Breast epithelium (tissue), 4 donors: Measurements from ENCODE around the gene PNPLA7. TPM values are rescaled to one million over a fixed set of nuclear protein-coding genes. Genes with fewer than 3 reads are reported as not detected.

ENCODE experiments used
- DNase-seq, 2 donors: peaks; one replicate each; pipeline ENCODE4 v3.0.0-alpha.2; 2019; ENCODE audit warnings: low spot score in 2 of 2
- H3K27ac ChIP-seq, 2 donors: fragments of 200-600 bp; sonication (generic) in 1 of 2; one replicate each; pipeline ENCODE4 v1.5.1; 2016 to 2019; ENCODE audit warnings: mild to moderate bottlenecking in 1 of 2
- H3K27me3 ChIP-seq, 2 donors: fragments of 200-600 bp; sonication (generic) in 1 of 2; one replicate each; pipeline versions ENCODE4 v1.5.1 to v1.6.0; 2017 to 2019; ENCODE audit warnings: control low read depth in 1 of 2, mild to moderate bottlenecking in 1 of 2
- H3K36me3 ChIP-seq: fragments of 200-600 bp; one replicate; pipeline ENCODE4 v1.5.1; 2019
- H3K4me1 ChIP-seq, 2 donors: fragments of 200-600 bp; sonication (generic); one replicate each; pipeline ENCODE4 v1.5.1; 2016 to 2019; ENCODE audit warnings: control low read depth in 1 of 2
- H3K4me3 ChIP-seq, 3 donors: fragments of 200-600 bp; sonication (generic); 1 replicate in 2 of 3; 2 replicates in 1 of 3; pipeline ENCODE4 v1.5.1; 2016 to 2019; ENCODE audit warnings: mild to moderate bottlenecking in 3 of 3, moderate library complexity in 2 of 3
- H3K9me3 ChIP-seq, 2 donors: fragments of 200-600 bp; sonication (generic) in 1 of 2; one replicate each; pipeline ENCODE4 v1.5.1; 2016 to 2019; ENCODE audit warnings: control low read depth in 1 of 2
- CTCF ChIP-seq, 3 donors: fragments of 450-650 bp; IDR thresholded peaks; one replicate each; pipeline ENCODE4 v1.5.1; 2016 to 2017; ENCODE audit warnings: antibody characterized with exemption in 3 of 3, mild to moderate bottlenecking in 3 of 3, moderate library complexity in 3 of 3
- POLR2A ChIP-seq: fragments of 450-650 bp; IDR thresholded peaks from one replicate; pipeline ENCODE4 v1.6.1; 2016; ENCODE audit warnings: antibody characterized with exemption, mild to moderate bottlenecking, moderate library complexity
- POLR2AphosphoS5 ChIP-seq, 3 donors: sonication (generic); formaldehyde crosslinking; IDR thresholded peaks; one replicate each; pipeline ENCODE4 v1.6.1; 2017; ENCODE audit warnings: antibody characterized with exemption in 3 of 3
- intact Hi-C: fragments of 100-400 bp; cut with DNase I; formaldehyde crosslinking; loops from one replicate; pipeline ENCODE4 v1.15.1; 2023; ENCODE audit warnings: low total_unique reads
- total RNA-seq, 3 donors: library from RNA; depleted of rRNA; stranded (reverse); fragments of >200 nt; gene quantifications; one replicate each; pipeline ENCODE4 v1.1.0, GENCODE V29; 2016

PNPLA7 gene
- total RNA-seq, 3 donors from 2014 or later: 17.3 to 18.7 (median 17.7) TPM

- Histone ChIP-seq H3K36me3 (no peaks in the 10 kb centered on the region), H3K27me3 (no peaks in the 10 kb centered on the region), H3K27ac (peak overlapping the region; percentile 75 to 79), H3K4me3 (peak overlapping the region; percentile 72 to 93 (median 75)), H3K9me3 (no peaks in the 10 kb centered on the region), H3K4me1 (no peaks in the 10 kb centered on the region)
- DNase-seq: no peak
- TF ChIP-seq POLR2A (no peak), POLR2AphosphoS5 (IDR thresholded peaks at IDR 0.05) (no peak), CTCF (IDR thresholded peaks at IDR 0.05) (no peak)
- intact Hi-C loops: no loop called here
Measured at GRCh38 chr9:137459601-137460362, 90.4 kb downstream of the PNPLA7 start.

DNA sequence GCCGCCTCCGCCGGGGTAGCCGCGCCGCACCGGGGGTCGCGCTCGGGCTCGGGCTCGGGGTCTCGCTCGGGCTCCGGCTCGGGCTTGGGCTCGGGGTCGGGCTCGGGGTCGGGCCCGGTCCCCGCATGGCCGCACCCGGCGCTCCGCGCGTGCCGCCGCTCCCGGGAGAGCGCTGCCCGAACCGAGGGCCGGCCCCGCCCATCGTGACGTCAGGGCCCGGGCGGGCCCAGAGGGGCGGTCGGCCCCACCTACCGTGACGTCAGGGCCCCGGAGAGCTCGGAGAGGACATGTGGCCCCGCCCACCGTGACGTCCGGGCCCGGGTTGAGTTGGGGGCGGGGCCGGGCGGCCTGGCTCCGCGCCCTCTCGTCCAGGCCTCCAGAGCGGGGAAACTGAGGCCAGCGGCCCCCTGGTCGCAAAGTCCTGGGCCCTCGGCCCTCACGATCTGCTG is 91.0 kb downstream of the PNPLA7 start, which contains the start of gene NSMF:
Gene NSMF, minus strand, starts transcription at position 183 of the 449 bp plus-strand sequence. CDS start 232 bp downstream, outside the sequence.
- Histone ChIP-seq H3K27me3 (no peaks in the 10 kb centered on the region), H3K9me3 (no peaks in the 10 kb centered on the region), H3K4me1 (no peaks in the 10 kb centered on the region), H3K27ac (peak within 1 kb of the TSS; percentile 75 to 79), H3K36me3 (no peaks in the 10 kb centered on the region), H3K4me3 (peak within 1 kb of the TSS; percentile 72 to 93 (median 75))
- no peak for TF ChIP-seq POLR2A
- peak in 1 of 3 donors; percentile 57 for TF ChIP-seq POLR2AphosphoS5 (IDR thresholded peaks at IDR 0.05)
- TF ChIP-seq CTCF (IDR thresholded peaks at IDR 0.05): no peak
- DNase-seq: peak; percentile 91 to 92
- intact Hi-C loops: no loop called here

DNA sequence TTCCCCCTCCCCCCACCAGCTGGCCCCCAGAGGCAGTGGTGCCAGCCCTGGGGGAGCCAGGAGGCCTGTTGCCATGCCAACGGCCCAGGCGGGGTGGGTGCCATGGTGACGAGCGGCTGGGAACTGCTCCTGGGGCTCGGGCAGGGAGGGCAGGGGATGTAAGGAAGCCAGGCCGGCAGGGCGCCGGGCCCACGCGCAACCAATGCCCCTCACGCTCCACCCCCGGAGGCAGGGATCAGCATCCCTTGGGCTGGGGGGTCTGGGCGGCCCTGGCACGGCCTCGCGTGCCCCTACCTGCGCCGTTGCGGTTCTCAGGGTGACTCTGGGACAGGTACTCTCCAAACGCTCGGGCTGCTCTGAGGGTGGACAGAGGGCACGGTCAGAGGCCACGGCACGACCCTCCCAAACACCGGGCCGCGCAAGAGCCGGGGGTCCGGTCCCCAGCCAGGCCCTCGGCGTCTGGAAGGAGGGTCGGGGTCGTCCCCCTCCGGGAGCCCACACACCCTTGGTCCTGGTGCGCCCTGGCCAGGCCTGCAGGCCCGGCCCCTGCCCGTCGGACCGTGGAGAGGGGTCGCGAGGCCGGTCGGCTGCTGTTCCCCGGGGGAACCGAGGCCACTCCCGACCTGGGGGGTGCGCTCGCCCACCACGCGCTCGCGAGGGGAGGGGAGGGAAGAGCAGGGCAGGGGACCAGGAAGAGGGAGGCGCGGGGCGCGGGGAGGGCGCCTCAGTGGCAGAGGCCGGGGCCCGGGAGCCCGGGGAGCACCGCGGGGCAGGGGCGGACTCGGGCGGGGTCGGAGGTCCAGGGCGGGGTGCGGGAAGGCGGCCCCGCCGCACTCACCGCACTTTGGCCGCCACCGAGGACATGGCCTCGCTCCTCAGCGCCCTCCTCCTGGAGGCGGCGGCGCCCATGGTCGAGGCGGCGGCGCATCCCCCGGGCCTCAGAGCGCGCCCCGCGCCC is 91.7 kb downstream of the PNPLA7 start:
- Histone ChIP-seq H3K36me3 (no peaks in the 10 kb centered on the region), H3K9me3 (no peaks in the 10 kb centered on the region), H3K27ac (peak overlapping the region; percentile 75 to 79), H3K4me3 (peak overlapping the region; percentile 72 to 93 (median 75)), H3K27me3 (no peaks in the 10 kb centered on the region), H3K4me1 (no peaks in the 10 kb centered on the region)
- intact Hi-C loops: no loop called here
- TF ChIP-seq POLR2A (no peak), CTCF (IDR thresholded peaks at IDR 0.05) (no peak), POLR2AphosphoS5 (IDR thresholded peaks at IDR 0.05) (no peak)
- DNase-seq: no peak

DNA sequence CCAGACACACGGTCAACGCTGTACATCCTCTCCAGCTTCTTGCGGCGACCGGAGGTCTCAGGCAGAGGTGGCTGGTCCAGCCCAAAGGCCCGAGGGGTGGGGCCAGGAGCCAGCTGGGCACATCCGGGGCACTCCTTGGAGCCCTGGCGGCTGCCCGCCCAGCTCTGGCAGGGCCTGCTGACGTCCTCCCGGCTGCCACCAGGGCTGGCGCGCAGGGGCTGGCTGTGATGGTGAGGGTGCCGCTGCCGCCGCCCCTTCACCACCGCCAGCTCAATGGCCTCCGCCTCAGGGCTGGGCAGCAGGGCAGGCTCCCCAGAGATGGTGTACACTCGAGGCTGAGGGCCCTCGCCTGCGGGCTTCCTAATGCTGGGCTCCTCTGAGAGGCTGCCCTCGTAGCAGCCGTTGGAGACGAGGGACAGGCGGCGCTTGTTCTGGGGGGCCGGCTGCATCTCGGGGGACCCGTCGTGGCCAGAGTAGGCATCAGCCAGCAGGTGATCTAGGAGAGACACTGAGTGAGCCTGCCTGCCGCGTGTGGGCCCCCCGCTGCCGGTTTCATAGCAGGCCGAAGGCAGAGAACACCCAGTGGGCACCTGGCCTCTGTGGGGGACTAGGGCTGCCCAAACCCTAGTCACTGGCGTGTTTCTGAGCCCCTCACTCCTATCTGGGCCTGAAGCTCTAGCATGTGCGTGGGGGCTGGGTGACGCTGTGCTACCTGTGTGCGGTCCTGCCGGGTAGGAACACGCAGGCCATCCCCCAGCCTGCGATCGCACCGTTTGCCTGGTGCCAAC is 92.6 kb downstream of the PNPLA7 start:
- no peak for DNase-seq
- intact Hi-C loops: no loop called here
- no peak for TF ChIP-seq POLR2AphosphoS5 (IDR thresholded peaks at IDR 0.05)
- no peak for TF ChIP-seq POLR2A
- TF ChIP-seq CTCF (IDR thresholded peaks at IDR 0.05): no peak

More for the DNA sequence above, 92.6 kb downstream of the PNPLA7 start:
- peak overlapping the region in 2 of 3 donors; percentile 72 to 93 for H3K4me3 ChIP-seq
- H3K4me1 ChIP-seq: no peaks in the 10 kb centered on the region
- peak overlapping the region; percentile 5 to 79 for H3K27ac ChIP-seq
- H3K36me3 ChIP-seq: no peaks in the 10 kb centered on the region
- no peaks in the 10 kb centered on the region for H3K9me3 ChIP-seq
- no peaks in the 10 kb centered on the region for H3K27me3 ChIP-seq
